HG03175 (cell line): Measurements from ENCODE around the gene ADAMTSL4.

ENCODE experiments used
- ATAC-seq: cut with Tn5 transposase; IDR thresholded peaks from one replicate; pipeline ENCODE4 v1.9.1; 2021; ENCODE audit warnings: mild to moderate bottlenecking, moderate library complexity; ENCODE audit not compliant: unreplicated experiment

The ADAMTSL4 gene

DNA sequence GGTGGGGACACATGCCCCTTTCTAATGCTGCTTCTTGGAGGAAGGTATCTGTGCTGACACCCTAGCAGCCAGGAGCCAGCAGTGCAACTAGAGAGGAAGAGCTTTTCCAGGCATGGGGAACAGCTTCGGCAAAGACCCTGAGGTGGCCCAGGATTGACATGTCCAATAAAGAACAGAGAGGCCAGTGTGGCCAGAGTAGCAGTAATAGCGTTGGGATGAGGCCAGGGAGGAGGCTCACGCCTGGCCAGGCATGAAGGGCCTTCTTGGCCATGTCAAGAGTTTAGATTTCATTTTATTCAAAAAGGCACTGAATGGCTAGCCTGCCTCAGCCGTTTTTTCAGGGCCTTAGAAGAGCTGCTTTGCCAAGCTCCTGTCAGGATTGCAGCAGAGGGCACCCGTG is 16.3 kb upstream of the ADAMTSL4 start:
- no peak for ATAC-seq

DNA sequence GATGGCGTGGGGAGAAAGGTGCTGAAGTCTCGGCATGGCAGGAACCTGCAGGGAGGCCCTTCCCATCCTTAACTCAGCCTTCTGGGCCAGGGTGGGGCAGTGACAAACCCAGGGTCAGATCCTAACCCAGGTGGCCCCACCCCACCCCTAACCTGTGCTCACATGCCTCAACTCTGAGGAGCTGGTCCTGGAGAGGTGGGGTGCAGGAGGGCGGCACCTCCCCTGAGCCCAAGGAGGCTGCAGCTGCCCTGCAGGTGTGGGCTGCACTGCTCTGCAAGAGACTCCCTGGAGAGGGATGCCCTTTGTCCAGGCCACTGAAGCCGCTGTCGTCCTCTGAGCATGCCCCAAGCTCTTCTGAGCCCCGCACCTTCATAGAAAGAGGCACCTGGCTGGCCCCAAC is 15.2 kb upstream of the ADAMTSL4 start:
- ATAC-seq: no peak

GRCh38 chr1:150535511-150536287 is 13.5 kb upstream of the ADAMTSL4 start:
- ATAC-seq: no peak

GRCh38 chr1:150536836-150537731 is 12.1 kb upstream of the ADAMTSL4 start:
- no peak for ATAC-seq

DNA sequence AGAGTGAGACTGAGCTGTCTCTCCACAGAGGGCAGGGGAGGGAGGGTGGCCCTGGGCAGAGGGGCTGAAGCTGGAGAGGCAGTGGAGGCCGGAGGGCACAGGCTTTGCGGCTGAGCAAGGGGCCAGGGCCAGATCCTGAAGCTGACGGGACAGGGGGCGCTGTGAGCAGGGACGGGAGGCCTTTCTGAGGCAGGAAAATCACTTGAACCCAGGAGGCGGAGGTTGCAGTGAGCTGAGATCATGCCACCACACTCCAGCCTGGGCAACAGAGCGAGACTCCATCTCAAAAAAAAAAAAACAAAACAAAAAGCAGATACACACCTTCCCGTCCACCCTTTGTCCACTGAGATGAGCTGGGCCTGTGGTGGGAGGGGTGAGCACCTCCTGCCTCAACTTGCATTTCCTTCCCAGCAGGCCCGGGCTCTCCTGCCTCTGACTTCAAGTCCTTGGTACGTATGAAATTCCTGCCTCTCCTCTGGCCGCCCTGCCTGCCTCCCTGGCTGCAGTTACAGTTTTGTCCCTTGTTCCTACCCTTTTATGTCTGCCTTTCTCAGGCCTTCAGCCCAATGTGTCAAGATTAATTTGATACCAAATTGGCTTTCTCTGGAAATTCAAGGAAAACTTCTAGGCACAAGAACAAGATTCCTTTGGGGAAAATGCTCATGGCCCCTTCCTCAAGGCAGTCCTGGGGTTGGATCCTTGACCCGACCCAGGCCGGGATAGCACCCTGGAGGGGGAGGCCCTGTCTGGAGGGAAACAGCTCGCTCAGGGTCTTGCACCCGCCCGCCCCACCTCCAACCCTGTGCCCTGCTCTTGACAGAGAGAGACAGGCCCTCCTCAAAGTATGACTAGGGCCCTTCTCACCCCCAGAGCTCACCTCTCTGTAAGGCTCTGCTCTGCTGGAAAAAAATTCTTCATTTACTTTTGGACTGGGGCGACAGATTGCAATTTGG is 11.2 kb upstream of the ADAMTSL4 start:
- no peak for ATAC-seq

- no peak for ATAC-seq
Observed at GRCh38 chr1:150543500-150544143, 5.6 kb upstream of the ADAMTSL4 start.

- ATAC-seq: no peak
Observed at GRCh38 chr1:150544204-150544603, 5.0 kb upstream of the ADAMTSL4 start.

GRCh38 chr1:150545486-150546032 is 3.6 kb upstream of the ADAMTSL4 start:
- no peak for ATAC-seq

DNA sequence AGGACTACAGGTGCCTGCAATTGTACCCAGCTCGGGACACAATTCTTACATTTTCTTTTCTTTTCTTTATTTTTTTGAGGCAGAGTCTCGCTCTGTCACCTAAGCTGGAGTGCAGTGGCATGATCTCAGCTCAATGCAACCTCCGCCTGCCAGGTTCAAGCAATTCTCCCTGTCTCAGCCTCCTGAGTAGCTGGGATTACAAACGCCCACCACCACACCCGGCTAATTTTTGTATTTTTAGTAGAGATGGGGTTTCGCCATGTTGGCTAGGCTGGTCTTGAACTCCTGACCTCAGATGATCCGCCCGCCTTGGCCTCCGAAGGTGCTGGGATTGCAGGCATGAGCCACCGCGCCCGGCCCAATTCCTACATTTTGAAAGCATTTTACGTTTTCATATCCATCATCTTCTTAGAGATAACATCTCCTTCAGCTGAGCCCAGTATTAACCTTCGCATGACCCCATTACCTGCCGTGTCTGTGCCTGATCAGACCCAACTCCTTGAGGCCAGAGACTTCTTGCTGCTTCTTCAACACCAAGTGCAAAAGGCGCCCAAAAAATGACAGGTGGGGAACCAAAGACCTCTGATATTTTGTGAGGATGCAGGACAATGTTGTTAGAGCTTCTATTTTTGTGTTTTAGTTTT is 2.8 kb upstream of the ADAMTSL4 start:
- no peak for ATAC-seq

GRCh38 chr1:150548324-150548631 is 930 bp upstream of the ADAMTSL4 start:
- ATAC-seq: no peak

DNA sequence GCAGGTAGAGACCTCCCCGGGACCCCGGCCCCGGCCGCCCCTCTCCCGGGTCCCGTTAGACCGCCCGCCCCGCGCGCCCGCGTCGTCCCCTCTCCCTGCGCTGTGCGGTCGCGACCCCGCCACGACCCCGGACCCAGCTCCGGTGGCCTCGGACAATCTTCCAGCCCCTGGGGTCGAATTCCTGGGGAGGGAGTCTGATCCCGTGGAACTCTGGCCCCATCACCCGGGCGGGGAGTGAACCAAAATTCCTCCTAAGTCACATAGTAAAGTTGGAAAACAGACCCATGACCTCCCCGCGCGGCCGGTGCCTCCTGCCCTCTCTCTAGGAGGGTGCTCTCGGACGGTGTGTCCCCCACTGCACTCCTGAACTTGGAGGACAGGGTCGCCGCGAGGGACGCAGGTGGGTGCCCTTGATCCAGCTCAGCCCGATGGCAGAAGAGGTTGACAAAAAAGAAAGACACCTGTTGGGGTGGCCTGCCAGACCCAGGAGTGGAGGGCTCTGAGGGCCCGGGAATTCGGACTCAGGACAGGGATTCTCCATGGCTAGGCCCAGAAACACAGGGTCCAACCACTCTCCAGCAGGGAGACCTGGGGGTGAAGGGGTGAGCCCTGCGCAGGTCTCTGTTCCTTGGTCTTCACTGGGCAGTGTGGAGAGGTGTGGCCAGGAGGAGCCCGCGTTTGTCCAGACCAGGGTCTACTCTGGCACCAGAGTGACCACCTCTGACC is 451 bp downstream of the ADAMTSL4 start:
- ATAC-seq: no peak

DNA sequence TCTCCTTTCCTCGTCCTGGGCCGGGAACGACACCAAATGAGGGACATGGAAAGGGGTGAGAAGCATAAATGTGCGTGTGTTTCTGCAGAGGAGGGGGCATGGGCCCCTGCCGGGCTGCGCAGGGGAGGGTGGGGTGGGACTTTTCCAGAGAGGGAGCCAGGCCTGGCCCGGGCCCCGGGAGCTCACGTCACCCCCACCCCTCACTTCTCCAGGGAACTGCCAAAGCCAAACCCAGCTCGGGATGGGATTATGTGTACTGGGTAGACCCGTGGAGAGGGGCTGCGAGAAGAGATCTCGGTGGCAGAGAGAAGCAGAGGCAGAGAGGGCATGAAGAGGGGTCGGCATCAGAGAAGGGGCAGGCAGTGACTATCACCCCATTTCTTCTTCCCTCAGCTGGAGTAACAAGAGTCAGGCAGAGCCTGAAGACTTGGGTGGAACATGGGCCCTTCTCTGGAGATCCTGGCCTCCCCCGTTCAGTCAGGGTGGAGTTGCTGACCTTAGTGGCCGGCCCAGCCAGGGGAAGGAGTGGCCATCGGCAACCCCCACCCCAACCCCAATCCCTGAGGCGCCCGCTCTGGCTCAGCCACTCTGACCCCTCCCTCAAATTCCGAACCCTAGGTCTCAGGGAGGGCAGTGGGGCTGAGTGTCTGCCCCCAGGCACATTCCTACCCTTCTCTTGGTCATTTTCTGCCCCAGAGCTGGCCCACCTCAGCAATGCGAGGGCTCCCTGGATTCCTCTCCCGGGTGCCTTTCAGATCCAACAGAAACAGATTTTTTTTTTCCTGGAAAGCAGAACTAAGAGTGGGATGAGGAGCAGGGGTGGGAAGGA is 1.2 kb downstream of the ADAMTSL4 start:
- ATAC-seq: no peak

- no peak for ATAC-seq
Observed at GRCh38 chr1:150551051-150551783, 2.0 kb downstream of the ADAMTSL4 start.

- ATAC-seq: no peak
Observed at GRCh38 chr1:150551784-150552127, 2.5 kb downstream of the ADAMTSL4 start.

GRCh38 chr1:150552128-150552910 is 3.1 kb downstream of the ADAMTSL4 start:
- ATAC-seq: no peak

GRCh38 chr1:150552911-150553289 is 3.7 kb downstream of the ADAMTSL4 start:
- no peak for ATAC-seq
